ENCODE results near the gene CFAP410.
"Not testable (repeated sequence)": the region's sequence is repeated elsewhere in the genome, so short reads cannot be mapped to it uniquely, and the experiment has no call there.

CFAP410 gene

DNA sequence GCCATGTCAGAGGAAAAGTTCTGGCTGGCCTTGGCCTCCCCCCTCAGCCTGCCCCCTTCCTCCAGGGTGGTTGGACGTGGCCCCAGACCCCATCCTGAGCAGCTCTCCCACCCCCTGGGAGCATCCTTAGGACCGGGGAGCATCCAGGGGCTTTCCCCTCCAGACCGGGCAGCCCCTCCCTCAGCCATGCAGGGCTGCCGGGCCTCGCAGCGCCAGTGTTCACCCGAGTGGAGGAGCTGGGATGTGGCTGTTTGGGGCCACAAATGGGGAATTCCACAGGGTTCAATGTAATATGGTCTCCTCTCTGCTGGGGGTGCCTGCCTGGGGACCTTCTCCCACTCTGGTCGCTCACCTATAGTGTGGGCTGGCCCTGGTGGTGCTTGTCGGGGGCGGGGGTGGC lies 43.5 kb downstream of the CFAP410 start:
- no peak for DNase-seq

DNA sequence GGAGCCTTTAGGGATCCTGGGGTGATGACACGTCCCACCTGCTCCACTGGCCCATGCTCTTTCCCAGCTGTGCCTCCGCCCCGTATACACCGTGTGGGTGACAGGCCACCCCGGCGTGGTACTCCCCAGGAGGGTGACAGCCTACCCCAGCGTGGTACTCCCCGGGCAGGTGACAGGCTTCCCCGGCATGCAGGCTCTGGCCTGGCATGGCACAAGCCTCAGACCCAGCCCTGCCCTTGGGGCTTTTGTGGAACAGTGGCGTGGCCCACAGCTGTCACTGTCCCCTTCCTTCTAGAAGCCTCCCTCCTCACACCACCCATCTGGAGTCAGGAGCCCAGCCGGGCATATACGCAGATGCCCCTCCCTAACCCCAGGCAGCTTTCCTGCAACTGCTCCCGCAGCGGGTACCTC lies 44.0 kb downstream of the CFAP410 start:
- no peak for DNase-seq

DNA sequence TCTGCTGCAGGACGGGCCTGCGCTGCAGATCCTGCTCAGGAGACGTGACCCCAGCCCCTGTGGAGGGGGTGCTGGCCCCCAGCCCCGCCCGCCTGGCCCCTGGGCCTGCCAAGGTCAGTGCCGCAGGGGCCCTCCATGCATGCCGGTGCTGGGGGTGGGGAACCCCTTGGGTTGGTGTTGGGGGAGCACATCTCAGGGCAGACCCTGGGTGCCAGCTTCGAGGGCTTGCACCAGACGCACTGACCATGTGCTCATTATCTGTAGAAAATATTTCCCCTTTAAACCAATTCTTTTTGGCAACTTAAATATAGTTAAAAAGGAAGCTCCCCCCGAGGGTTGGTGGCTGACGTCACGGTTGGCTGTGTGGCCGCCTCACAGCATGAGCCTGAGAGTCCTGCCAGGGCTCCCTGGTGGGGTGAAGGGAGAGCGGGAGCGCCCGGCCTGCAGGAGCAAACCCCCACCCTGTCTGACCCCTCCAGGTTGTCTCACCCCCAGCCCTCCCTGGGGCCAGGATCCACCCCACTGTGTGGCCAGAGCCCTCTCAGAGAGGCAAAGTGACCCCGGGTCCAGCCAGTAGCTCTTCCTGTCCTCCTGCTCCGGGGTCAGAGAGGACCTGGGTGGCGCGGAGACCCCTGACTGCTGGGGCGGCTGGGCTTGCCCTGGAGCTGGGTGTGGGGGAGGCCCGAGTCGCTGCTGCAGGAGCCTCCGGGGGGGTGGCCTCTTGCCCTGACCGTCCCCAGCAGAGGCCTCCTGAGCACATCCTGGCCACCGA lies 44.6 kb downstream of the CFAP410 start:
- DNase-seq, result no peak

DNA sequence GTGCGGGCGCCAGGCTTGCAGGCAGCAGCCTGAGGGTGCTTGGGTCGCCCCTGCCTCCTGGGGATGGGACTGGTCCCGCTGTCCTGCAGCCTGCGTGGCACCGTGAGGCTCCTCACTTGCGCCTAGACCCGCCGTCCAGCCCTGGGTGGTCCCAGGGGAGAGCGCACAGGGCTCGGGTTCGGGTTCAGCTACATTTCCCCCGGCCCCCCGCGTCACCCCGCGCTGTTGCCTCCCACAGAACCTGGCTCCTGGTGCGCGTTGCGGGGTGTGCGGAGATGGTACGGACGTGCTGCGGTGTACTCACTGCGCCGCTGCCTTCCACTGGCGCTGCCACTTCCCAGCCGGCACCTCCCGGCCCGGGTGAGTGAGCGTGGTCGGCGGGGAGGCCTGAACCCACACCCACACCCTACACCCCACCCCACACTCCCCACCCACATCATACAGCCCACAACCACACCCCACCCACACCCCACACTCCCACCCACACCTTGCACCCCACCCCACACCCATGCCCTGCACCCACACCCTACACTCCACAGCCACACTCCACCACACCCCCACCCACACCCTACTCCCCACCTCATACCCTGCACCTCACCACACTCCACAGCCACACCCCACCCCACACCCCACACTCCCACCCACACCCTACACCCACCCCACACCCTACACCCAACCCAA lies 45.5 kb downstream of the CFAP410 start:
- DNase-seq, result no peak

DNA sequence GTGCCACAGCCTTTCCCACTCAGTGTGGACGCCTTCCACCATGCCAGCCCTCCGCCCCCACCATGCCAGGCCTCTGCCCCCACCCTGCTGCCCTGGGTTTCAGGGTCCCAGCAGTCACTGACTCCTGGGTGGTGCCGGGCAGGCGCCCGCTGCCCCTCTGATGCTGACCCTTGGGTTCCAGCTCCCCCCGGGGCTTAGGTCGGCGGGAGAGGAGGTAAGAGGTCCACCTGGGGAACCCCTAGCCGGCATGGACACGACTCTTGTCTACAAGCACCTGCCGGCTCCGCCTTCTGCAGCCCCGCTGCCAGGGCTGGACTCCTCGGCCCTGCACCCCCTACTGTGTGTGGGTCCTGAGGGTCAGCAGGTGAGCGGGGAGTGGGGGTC lies 46.4 kb downstream of the CFAP410 start:
- DNase-seq, result no peak

DNA sequence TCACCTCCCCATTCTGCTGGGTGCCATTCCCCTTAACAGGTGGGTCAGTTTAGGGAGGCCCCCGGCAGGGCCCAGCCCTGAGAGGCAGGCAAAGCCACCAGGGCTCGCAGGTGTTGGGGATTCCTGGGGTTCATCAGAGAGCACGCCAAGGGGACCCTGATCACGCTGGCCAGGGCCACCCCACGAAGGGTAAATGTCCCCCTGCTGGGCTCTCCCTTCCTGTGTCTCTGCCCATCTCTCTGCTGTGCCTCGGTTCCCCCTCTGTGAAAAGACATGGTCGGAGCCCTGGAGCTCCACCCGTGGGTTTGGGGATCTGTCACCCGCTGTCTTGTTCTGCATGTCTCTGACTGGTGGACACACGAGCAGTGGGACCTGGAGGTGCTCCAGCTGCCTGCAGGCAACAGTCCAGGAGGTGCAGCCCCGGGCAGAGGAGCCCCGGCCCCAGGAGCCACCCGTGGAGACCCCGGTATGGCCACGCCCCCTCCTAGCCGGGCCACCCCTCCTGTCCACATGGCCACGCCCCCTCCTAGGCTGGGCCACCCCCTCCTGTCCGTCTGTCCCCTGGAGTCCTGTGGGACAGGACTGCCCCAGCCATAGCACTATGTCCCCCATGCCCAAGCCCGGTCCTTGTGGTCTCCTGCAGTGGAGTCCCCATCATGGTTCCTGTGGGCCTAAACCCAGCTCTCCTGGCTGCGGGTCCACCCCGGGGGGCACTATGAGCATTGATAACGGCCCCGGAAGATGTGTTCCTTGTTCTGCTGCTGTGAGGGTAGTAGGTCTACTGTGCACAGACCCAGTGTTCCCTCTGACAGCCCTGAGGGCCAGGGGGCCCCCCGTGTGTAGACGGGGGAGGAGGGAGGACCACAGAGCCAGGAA lies 47.0 kb downstream of the CFAP410 start:
- no peak for DNase-seq

DNA sequence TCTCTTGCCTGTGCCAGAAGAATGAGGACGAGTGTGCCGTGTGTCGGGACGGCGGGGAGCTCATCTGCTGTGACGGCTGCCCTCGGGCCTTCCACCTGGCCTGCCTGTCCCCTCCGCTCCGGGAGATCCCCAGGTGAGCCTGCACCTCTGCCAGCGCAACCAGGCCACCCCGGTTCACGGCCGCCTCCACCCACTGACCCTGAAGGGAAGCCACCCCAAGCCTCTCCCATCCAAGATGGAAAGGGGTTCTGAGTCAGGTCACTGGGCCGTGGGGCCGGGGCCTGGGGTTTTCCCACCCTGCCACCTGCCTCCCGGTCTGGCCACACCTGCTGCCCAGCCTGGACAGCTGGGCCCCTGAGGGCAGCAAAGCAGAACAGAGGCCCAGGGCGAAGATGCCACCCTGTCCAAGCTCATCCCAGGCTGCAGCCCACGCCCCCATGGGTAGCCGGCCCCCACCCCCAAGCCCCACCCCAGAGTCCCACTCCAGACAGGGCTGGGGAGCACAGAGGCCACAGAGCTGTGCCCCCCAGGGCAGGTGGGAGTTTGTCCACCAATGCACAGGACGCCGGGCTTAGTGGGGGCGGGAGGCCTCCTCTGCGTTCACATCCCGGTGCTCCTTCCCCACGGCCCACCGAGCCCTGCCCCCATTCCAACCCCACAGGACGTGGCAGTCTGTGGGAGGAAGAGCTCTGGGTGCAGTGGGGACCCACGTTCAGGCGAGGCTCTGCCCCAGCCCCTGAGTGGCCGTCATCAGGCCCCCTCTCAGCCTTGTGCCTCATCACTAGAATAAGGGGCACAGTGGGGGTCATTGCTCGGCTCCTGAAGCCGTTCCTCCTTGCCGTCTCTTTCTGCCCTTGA lies 47.9 kb downstream of the CFAP410 start:
- DNase-seq, result no peak

DNA sequence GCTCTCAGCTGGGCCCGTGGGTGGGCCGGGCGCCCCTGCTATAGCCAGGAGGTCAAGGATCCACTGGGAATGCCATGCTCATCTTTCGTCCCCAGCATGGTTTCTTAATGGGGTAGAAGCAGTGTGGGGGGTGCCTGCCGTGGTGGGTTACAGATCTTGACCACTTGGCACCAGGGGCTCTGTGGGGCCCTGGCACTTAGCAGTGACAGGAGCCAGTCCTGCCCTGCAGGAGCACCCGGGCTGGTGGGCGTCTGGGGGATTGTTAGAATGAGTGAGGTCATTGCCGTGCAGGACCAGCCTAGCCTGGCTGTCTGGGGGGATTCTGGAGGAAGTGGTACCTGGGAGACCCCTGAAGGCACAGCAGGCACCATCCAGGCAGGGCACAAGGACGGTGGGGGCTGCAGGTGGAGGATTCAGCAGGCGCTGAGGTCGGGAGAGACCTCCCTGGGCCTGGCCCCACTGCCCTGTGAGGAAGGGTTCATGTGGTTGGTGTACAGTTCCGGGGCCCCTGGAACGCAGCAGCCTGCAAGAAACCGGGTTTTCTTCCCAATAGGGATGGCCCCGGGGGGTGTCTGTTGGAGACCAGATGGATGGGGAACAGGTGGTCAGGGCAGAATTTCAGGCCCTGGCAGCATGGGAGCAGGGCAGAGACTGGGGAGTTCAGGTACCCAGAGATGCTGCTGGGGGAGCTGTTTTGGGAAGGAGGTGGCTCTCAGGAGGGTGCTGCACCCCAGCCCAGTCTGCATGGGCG lies 48.7 kb downstream of the CFAP410 start:
- no peak for DNase-seq

DNA sequence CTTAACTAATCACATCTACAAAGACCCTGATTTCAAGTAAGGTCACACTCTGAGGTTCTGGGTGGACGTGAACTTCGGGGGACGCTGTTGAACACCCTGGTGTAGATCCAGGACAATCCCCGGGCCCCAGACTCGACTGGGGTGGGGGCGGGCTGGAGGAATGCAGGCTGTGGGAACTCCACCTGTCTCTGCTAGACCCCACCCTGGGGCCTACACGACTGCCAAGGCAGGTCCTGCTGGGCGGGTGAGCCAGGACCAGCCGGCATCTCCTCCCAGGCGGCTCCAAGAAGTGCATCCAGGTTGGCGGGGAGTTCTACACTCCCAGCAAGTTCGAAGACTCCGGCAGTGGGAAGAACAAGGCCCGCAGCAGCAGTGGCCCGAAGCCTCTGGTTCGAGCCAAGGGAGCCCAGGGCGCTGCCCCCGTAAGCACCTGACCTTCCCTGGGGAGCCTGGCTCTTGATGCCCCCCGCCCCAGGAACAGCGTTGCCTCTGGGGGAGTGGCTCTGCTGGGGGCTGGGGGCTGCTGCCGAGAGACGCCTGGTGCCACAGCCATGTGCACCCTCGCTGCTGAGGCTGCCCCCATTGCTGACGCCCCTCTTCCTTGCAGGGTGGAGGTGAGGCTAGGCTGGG lies 49.7 kb downstream of the CFAP410 start:
- DNase-seq, result no peak

DNA sequence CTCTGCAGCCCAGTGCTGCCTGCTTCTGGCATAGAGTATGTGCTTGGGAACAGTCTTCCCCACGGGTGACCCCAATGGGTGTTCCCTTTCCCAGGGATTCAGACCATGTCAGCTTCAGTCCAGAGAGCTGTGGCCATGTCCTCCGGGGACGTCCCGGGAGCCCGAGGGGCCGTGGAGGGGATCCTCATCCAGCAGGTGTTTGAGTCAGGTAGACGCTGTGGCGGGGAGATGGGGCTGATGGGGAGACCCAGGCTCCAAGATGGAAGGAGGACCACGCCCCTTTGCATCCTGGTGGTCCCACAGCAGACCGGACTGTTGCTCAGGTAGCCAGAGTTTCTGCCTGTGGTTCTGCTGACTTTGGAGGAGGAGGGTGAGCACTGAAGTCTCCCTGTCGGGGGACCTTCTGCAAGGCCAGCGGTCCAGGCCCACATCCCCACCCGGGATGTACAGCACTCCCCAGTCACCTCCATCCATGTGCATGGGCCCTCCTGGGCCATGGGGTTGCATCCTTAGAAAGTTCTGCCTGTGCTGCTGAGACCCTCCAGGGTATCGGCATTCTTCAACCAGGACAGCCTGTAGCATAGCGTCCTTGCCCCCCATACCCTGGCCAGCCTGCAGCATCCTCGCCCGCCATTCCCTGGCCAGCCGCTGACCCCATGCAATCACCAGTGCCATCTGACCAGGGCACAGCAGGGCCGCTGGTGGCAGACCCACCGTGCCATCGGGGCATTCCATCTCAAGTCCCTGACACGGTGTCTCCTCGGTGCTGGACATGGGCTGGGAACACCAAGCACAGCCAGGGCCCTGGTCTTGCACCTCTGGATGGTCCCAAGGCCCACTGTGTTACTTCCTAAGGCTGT lies 50.7 kb downstream of the CFAP410 start:
- no peak for DNase-seq

DNA sequence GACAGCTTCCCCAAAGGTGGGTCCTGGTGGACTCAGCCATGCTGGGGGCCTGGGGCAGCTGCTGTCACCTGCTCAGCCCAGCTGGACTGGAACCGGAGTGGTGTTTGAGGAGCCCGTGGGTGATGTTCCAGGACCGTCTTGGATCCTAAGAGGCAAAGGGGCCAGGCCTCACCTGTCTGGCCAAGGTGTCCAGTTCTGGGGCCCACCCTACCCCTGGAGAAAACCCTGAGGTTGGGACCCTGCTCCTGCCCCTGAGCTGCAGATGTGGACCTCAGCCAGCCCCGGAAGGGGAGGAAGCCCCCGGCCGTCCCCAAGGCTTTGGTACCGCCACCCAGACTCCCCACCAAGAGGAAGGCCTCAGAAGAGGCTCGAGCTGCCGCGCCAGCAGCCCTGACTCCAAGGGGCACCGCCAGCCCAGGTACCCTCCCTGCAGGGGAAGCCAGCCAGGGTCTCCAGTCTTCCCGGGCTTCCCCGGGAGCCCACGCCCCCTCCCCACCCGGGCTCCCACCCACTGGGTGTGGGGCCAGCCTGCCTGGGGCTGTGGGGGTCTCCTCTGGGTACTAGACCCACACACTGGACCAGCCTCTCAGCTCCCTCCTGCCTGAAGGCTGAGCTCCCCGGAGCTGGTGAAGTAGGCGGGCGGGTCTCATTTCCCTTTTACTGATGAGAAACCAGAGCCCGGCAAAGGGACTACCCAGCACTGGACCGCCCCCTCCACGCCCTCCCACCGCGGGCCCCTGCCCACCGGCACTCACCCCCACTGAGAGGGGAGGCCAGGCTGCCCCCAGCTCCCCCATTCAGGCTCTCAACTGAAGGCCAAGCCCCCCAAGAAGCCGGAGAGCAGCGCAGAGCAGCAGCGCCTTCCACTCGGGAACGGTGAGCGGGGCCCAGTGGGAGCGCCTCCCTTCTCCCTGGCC lies 52.2 kb downstream of the CFAP410 start:
- no peak for DNase-seq

DNA sequence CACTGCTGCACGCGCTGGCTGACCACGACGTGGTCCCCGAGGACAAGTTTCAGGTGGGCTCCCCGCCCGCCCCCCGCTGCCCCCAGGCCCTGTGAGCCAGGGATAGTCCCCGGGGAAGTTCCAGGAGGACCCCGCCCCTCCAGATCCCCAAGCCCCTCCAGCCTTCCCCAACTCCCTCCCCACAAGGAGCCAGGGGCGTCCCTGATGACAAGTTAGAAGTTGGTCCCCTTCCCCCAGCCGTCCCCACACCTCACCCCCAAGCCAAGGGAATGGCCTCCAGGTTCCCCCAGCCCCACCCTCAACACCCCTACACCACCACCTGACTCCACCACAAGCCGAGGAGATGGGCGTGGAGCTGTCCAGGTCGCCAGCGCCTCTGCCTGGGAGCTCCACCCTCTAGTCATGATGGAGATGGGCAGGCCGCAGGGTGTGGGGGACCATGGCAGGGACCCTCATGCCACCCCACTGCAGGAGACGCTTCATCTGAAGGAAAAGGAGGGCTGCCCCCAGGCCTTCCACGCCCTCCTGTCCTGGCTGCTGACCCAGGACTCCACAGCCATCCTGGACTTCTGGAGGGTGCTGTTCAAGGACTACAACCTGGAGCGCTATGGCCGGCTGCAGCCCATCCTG lies 53.0 kb downstream of the CFAP410 start:
- no peak for DNase-seq

DNA sequence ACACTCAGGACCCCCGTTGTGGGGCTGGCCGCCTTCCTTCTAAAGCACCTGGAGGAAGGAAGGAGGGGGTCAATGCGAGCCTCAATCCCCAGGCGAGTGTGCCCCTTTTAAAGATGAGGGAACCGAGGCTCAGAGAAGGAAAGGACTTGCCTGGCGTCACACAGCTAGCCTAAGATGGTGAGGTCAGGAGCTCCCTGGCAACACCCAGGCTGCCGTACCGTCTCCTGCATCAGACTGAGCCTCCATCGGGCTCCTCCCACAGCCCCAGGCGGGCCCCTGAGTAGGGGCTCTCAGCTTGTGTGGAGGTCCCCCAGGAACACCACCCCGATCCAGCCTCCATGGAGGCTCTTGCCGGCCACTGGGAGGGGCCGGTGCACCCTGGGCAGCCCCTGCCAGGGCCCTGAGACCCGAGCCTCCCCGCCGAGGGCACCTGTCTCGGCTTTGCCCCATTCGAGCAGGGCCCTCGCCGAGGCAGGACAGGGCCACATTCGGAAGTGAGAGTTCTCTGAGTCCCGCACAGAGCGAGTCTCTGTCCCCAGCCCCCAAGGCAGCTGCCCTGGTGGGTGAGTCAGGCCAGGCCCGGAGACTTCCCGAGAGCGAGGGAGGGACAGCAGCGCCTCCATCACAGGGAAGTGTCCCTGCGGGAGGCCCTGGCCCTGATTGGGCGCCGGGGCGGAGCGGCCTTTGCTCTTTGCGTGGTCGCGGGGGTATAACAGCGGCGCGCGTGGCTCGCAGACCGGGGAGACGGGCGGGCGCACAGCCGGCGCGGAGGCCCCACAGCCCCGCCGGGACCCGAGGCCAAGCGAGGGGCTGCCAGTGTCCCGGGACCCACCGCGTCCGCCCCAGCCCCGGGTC lies 53.8 kb downstream of the CFAP410 start, which contains the start of gene AIRE:
Gene AIRE, plus strand, starts transcription at position 739 of the 855 bp plus-strand sequence. CDS start 131 bp downstream, outside the sequence.
- no peak for DNase-seq

DNA sequence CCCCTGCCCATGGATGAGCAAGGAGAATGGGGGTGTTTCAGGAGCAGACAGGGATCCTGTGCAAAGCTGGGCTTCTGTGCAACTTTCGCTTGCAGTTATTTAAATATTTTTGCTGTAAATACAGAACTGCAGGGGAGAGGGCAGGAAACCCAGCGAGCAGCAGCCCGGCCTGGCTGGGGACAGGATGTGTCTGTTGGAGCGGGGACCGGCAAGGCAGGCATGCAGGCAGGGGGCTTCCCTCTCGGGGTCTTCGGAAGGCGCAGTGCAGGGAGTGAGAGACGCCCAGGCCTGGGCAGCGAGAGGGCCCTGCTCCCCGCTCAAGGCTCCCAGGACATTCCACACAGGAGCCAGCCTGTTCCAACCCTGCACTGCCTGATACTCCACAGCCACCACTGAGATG lies 55.2 kb downstream of the CFAP410 start:
- DNase-seq, result no peak

DNA sequence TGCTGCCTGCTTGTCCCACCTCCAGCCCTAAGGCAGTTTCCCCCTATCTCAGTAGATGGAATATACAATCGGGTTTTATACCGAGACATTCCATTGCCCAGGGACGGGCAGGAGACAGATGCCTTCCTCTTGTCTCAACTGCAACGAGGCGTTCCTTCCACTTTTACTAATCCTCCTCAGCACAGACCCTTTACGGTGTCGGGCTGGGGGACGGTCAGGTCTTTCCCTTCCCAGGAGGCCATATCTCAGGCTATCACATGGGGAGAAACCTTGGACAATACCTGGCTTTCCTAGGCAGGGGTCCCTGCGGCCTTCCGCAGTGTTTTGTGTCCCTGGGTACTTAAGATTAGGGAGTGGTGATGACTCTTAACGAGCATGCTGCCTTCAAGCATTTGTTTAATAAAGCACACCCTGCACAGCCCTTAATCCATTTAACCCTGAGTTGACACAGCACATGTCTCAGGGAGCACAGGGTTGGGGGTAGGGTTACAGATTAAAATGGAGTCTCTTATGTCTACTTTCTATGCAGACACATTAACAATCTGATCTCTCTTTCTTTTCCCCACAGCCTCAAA lies 55.9 kb downstream of the CFAP410 start:
- DNase-seq, result not testable (repeated sequence)

DNA sequence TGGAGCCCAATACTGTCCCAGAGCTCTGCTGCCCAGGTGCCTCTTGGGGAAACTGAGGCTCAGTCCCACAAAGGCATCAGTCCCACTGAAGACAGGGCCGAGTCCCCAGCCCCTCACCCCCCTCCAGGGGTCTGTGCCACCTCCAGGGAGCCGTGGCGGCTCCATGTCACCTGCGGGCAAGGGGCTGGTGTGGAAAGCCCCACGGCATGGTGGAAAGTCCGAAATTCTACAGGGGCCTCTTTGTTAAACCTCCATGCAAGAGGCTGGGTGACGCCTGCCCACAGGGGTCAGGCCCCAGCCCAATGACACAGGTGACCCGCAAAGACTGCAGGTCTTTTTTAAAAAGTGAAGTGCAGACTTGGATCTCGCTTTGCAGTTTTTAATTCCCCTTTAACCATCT lies 56.8 kb downstream of the CFAP410 start:
- DNase-seq, result no peak

DNA sequence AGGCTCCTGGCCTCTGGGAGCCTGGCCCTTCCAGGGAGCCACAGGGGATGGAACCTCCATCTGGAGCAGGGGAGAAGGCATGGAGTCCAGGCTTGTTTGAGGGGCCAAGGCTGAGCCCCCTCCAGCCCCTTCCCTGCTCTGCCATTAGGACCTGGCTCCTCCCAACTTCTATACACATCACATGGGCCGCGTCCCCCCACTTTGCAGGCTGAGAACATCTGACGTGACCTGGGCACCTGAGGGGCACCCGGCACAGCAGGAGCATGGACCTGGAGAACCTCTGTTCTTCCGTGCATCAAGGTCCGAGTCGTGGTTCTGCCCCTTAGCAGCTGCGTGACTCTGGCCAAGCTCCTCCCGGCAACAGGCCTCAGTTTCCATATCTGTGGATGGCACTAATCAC lies 57.4 kb downstream of the CFAP410 start:
- no peak for DNase-seq
